Hematopoietic multipotent progenitor cell treated with erythropoietin and hydrocortisone succinate and interleukin-3 and kit ligand, for 6 days (in vitro differentiated cells): Measurements from ENCODE around the gene KCNE2.
"Not testable (repeated sequence)": the region's sequence is repeated elsewhere in the genome, so short reads cannot be mapped to it uniquely, and the experiment has no call there.

Source experiments
- DNase-seq: peaks from one replicate; pipeline ENCODE4 v3.0.0-alpha.2; 2015

The KCNE2 gene

DNA sequence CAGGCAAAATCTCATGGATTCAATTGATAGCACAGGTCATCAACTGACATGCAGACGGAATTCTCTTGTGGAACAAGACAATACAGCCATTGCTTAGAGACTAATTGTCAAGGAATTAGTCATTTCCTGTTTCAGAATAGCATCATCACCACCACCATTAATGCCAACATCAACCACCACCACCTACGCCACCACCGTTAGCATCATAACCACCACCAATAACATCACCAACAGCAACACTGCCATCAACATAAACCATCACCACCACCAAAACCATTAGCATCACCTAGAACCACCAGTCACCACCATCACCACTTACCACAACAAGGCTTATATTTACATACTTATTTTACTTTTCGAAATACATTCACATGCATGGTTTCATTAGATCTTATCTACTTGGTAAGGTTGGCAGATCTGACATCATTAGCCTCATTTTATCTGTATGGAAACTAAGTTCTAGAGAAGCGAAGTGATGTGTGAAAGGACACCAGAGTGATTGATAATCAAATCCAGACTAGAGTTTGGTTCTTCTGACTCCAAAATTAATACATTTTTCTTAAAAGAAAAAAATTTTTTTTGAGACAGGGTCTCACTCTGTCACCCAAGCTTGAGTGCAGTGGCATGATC is 53.8 kb downstream of the KCNE2 start:
- DNase-seq, result not testable (repeated sequence)
